ENCODE data around the gene C9. TPM values are rescaled to one million over a fixed set of nuclear protein-coding genes. Genes with fewer than 3 reads are reported as not detected.
"Not testable (repeated sequence)": the region's sequence is repeated elsewhere in the genome, so short reads cannot be mapped to it uniquely, and the experiment has no call there.

C9 gene
- total and polyA plus RNA-seq, 4 donors = 128 to 3,238 (median 748) TPM

DNA sequence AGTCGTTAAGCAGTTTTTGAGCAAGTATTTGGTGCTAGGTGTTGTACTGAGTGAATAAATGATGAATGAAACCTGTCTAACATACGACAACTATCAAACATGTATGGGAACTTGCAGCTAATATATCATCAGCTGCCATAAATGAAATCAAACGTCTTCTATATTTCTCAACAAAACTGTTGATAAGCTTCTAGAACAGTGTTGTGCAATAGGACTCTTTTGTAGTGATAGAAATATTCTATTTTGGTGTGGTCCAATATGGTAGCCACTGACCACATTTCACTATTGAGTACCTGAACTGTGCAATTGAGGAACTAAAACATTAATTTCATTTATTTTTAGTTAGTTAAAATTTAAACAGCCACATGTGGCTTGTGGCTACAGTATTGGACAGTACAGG is 128.6 kb downstream of the C9 start (continued):
- TF ChIP-seq, protein P1, sequence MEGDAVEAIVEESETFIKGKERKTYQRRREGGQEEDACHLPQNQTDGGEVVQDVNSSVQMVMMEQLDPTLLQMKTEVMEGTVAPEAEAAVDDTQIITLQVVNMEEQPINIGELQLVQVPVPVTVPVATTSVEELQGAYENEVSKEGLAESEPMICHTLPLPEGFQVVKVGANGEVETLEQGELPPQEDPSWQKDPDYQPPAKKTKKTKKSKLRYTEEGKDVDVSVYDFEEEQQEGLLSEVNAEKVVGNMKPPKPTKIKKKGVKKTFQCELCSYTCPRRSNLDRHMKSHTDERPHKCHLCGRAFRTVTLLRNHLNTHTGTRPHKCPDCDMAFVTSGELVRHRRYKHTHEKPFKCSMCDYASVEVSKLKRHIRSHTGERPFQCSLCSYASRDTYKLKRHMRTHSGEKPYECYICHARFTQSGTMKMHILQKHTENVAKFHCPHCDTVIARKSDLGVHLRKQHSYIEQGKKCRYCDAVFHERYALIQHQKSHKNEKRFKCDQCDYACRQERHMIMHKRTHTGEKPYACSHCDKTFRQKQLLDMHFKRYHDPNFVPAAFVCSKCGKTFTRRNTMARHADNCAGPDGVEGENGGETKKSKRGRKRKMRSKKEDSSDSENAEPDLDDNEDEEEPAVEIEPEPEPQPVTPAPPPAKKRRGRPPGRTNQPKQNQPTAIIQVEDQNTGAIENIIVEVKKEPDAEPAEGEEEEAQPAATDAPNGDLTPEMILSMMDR (IDR thresholded peaks at IDR 0.05; ENCODE audit: low read depth, low read length, missing input control) = no peak
- TF ChIP-seq JUND (IDR thresholded peaks at IDR 0.05) = no peak
- no peak for TF ChIP-seq NR2F2 (IDR thresholded peaks at IDR 0.05)
- TF ChIP-seq FOXA2 (IDR thresholded peaks at IDR 0.05) = no peak

DNA sequence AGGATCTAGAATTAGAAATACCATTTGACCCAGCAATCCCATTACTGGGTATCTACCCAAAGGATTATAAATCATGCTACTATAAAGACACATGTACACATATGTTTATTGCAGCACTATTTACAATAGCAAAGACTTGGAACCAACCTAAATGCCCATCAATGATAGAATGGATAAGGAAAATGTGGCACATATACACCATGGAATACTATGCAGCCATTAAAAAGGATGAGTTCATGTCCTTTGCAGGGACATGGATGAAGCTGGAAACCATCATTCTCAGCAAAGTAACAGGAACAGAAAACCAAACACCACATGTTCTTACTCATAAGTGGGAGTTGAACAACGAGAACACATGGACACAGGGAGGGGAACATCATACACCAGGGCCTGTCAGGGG is 129.8 kb downstream of the C9 start:
- not testable (repeated sequence) for H3K27ac ChIP-seq (ENCODE audit: low read depth in 1 of 2, low read length in 2 of 2)

More for the DNA sequence above, 129.8 kb downstream of the C9 start:
- not testable (repeated sequence) for H3K9me3 ChIP-seq (ENCODE audit: control insufficient read depth in 4 of 4, low read length in 3 of 4); H3K4me1 ChIP-seq (ENCODE audit: control insufficient read depth in 4 of 4, insufficient read depth in 4 of 4, low read length in 3 of 4); DNase-seq (ENCODE audit: low spot score); H3K27me3 ChIP-seq (ENCODE audit: control insufficient read depth in 4 of 4, insufficient read depth in 4 of 4, low read length in 3 of 4); H3K9ac ChIP-seq (ENCODE audit: low read depth in 1 of 2, low read length in 2 of 2); H3K4me3 ChIP-seq (ENCODE audit: low read depth in 1 of 3, low read length in 3 of 3); H3K36me3 ChIP-seq (ENCODE audit: control insufficient read depth in 4 of 4, insufficient read depth in 3 of 4, low read depth in 1 of 4, low read length in 3 of 4)
- 79% methylated on average over 1 of the region's 1 CpG for WGBS

Other genes with a start within 250 kb of the C9 start
- 10 to 100 TPM in 1 of 2 donors, 1 to 10 TPM in 1; 8.4 to 14.6 TPM for gene FYB1, start 144.9 kb downstream of the C9 start, total RNA-seq
- gene FYB1, start 144.9 kb downstream of the C9 start, polyA plus RNA-seq = 1 to 10 TPM; 2.3 to 5.5 TPM
- 10 to 100 TPM; 18.4 to 25.6 TPM for gene DAB2, start 60.5 kb upstream of the C9 start, total RNA-seq
- gene DAB2, start 60.5 kb upstream of the C9 start, polyA plus RNA-seq = 10 to 100 TPM; 10.0 to 13.8 TPM

All from liver (tissue), 9 donors.